Measurements from ENCODE around the gene UBE2B.

- TF ChIP-seq CREB1 (CRISPR knock-in tag; IDR thresholded peaks at IDR 0.05) (no peak), CTCF (IDR thresholded peaks at IDR 0.05) (no peak), ZNF532 (CRISPR knock-in tag; IDR thresholded peaks at IDR 0.05; ENCODE audit: borderline replicate concordance) (no peak), CBFB (CRISPR knock-in tag; IDR thresholded peaks at IDR 0.05; ENCODE audit: low read depth) (no peak), ZBTB43 (CRISPR knock-in tag; IDR thresholded peaks at IDR 0.05) (no peak), ZNF512 (CRISPR knock-in tag; IDR thresholded peaks at IDR 0.05; ENCODE audit: borderline replicate concordance) (no peak), USF2 (CRISPR knock-in tag; IDR thresholded peaks at IDR 0.05) (no peak), NFYB (CRISPR knock-in tag; conservative IDR thresholded peaks at IDR 0.05; ENCODE audit: low read depth) (no peak), JUN (CRISPR knock-in tag; IDR thresholded peaks at IDR 0.05) (no peak), ATF3 (CRISPR knock-in tag; conservative IDR thresholded peaks at IDR 0.05) (no peak)
These were observed 67.4 kb downstream of the UBE2B start for GRCh38 chr5:134438721-134439123.
